ENCODE measurements around the gene AMN1.
"Not testable (repeated sequence)": the region's sequence is repeated elsewhere in the genome, so short reads cannot be mapped to it uniquely, and the experiment has no call there.

AMN1 gene

DNA sequence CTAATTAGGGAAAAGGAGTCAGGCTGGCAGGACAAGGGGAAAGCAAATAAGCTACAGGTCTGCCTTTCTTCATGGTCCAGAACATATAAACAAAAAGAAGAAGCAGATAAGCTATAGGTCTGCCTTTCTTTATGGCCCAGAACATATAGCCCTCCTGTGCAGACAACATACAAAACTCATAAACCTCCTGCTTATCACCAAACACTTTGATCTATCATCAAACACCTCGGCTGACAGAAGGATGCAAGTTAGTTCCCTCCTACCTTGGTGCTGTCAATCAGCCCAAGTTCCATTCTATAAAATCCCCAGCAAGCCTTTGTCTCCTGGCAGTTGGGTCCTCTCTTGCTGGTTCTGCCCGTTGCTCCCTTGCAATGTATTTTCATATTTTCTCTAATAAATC lies 23.2 kb downstream of the AMN1 start:
- Histone ChIP-seq H3K36me3 (ENCODE audit: insufficient read depth) (no peaks in the 10 kb centered on the region), H4K20me1 (ENCODE audit: insufficient read depth) (no peaks in the 10 kb centered on the region), H3K4me1 (ENCODE audit: low read depth, poor library complexity, severe bottlenecking) (no peaks in the 10 kb centered on the region), H3K27ac (no peak overlapping the region), H3K4me2 (no peak overlapping the region), H3K9ac (no peak overlapping the region), H3K27me3 (ENCODE audit: insufficient read depth, low read depth) (no peaks in the 10 kb centered on the region), H2AFZ (ENCODE audit: low read depth) (no peak overlapping the region), H3K79me2 (ENCODE audit: insufficient read depth, low read depth) (no peaks in the 10 kb centered on the region), H3K4me3 (IDR thresholded peaks at IDR 0.05; ENCODE audit: insufficient read depth, low read depth, low read length) (no peak overlapping the region)
- TF ChIP-seq, protein P1, sequence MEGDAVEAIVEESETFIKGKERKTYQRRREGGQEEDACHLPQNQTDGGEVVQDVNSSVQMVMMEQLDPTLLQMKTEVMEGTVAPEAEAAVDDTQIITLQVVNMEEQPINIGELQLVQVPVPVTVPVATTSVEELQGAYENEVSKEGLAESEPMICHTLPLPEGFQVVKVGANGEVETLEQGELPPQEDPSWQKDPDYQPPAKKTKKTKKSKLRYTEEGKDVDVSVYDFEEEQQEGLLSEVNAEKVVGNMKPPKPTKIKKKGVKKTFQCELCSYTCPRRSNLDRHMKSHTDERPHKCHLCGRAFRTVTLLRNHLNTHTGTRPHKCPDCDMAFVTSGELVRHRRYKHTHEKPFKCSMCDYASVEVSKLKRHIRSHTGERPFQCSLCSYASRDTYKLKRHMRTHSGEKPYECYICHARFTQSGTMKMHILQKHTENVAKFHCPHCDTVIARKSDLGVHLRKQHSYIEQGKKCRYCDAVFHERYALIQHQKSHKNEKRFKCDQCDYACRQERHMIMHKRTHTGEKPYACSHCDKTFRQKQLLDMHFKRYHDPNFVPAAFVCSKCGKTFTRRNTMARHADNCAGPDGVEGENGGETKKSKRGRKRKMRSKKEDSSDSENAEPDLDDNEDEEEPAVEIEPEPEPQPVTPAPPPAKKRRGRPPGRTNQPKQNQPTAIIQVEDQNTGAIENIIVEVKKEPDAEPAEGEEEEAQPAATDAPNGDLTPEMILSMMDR (conservative IDR thresholded peaks at IDR 0.05; ENCODE audit: low read depth, low read length) = no peak

DNA sequence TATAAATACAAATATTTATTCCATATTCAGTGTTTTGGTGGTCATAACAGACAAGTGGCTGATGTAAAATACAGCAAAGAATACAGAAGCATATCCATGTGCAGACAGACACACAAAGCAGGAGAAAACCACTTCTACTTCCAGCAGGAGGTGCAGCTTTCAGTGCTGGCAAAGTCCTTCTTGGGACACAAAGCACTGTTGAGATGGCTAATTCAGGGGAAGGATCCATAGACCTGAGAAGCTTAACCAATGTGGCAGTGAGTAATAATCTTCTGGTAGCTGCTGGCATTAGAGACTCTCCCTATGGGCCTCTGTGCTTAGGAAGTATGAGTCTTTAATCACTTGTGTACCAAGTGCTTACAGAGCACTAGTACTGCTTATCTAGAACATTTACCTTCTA lies 26.8 kb downstream of the AMN1 start:
- H3K27ac ChIP-seq = no peak overlapping the region
- H4K20me1 ChIP-seq (ENCODE audit: insufficient read depth) = no peaks in the 10 kb centered on the region
- H3K4me1 ChIP-seq (ENCODE audit: low read depth, poor library complexity, severe bottlenecking) = no peaks in the 10 kb centered on the region
- no peak overlapping the region for H3K4me3 ChIP-seq (IDR thresholded peaks at IDR 0.05; ENCODE audit: insufficient read depth, low read depth, low read length)
- no peaks in the 10 kb centered on the region for H3K27me3 ChIP-seq (ENCODE audit: insufficient read depth, low read depth)
- H3K36me3 ChIP-seq (ENCODE audit: insufficient read depth) = no peaks in the 10 kb centered on the region
- no peak overlapping the region for H3K4me2 ChIP-seq
- TF ChIP-seq, protein P1 (conservative IDR thresholded peaks at IDR 0.05; ENCODE audit: low read depth, low read length) = no peak
- H2AFZ ChIP-seq (ENCODE audit: low read depth) = no peak overlapping the region
- H3K9ac ChIP-seq = no peak overlapping the region
- no peaks in the 10 kb centered on the region for H3K79me2 ChIP-seq (ENCODE audit: insufficient read depth, low read depth)

DNA sequence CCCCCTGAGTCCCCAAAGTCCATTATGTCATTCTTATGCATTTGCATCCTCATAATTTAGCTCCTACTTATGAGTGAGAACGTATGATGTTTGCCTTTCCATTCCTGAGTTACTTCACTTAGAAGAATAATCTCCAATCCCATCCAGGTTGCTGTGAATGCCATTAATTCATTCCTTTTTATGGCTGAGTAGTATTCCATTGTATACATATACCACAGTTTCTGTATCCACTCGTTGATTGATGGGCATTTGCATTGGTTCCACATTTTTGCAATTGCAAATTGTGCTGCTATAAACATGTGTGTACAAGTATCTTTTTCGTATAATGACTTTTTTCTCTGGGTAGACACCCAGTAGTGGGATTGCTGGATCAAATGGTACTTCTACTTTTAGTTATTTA lies 38.9 kb downstream of the AMN1 start:
- H3K27me3 ChIP-seq (ENCODE audit: insufficient read depth, low read depth); H2AFZ ChIP-seq (ENCODE audit: low read depth); H3K36me3 ChIP-seq (ENCODE audit: insufficient read depth); H3K27ac ChIP-seq; H3K4me1 ChIP-seq (ENCODE audit: low read depth, poor library complexity, severe bottlenecking); H3K79me2 ChIP-seq (ENCODE audit: insufficient read depth, low read depth); H3K4me2 ChIP-seq; H3K9ac ChIP-seq; H3K4me3 ChIP-seq (IDR thresholded peaks at IDR 0.05; ENCODE audit: insufficient read depth, low read depth, low read length); H4K20me1 ChIP-seq (ENCODE audit: insufficient read depth): not testable (repeated sequence)

GRCh38 chr12:31687101-31687527 lies 41.7 kb downstream of the AMN1 start:
- H3K79me2 ChIP-seq (ENCODE audit: insufficient read depth, low read depth) = no peaks in the 10 kb centered on the region
- H3K4me1 ChIP-seq (ENCODE audit: low read depth, poor library complexity, severe bottlenecking) = peaks cover 5% of the 10 kb centered on the region
- H3K9ac ChIP-seq = no peak overlapping the region
- no peaks in the 10 kb centered on the region for H3K36me3 ChIP-seq (ENCODE audit: insufficient read depth)
- H2AFZ ChIP-seq (ENCODE audit: low read depth) = no peak overlapping the region
- no peaks in the 10 kb centered on the region for H3K27me3 ChIP-seq (ENCODE audit: insufficient read depth, low read depth)
- TF ChIP-seq, protein P1 (conservative IDR thresholded peaks at IDR 0.05; ENCODE audit: low read depth, low read length) = no peak
- no peak overlapping the region for H3K4me2 ChIP-seq
- H3K27ac ChIP-seq = no peak overlapping the region
- no peaks in the 10 kb centered on the region for H4K20me1 ChIP-seq (ENCODE audit: insufficient read depth)
- H3K4me3 ChIP-seq (IDR thresholded peaks at IDR 0.05; ENCODE audit: insufficient read depth, low read depth, low read length) = no peak overlapping the region

DNA sequence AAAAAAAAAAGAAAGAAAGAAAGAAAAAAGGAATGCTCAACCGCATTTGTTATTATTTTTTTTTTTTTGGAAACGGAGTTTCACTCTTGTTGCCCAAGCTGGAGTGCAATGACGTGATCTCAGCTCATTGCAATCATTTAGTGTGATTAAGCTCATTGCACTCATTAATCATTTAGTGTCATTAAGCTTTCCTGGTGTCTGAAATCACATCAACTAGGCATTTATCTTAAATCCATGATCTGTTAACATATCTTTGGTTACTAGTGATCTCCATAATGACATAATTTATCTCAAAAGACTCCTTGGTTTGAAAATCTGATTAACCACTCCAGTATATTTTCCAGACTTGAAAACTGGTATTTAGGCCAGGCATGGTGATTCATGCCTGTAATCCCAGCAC lies 43.0 kb downstream of the AMN1 start:
- H3K4me2 ChIP-seq = no peak overlapping the region
- H3K4me3 ChIP-seq (IDR thresholded peaks at IDR 0.05; ENCODE audit: insufficient read depth, low read depth, low read length) = no peak overlapping the region
- TF ChIP-seq, protein P1 (conservative IDR thresholded peaks at IDR 0.05; ENCODE audit: low read depth, low read length) = no peak
- H4K20me1 ChIP-seq (ENCODE audit: insufficient read depth) = no peaks in the 10 kb centered on the region
- H3K79me2 ChIP-seq (ENCODE audit: insufficient read depth, low read depth) = no peaks in the 10 kb centered on the region
- no peaks in the 10 kb centered on the region for H3K27me3 ChIP-seq (ENCODE audit: insufficient read depth, low read depth)
- no peaks in the 10 kb centered on the region for H3K36me3 ChIP-seq (ENCODE audit: insufficient read depth)
- H3K27ac ChIP-seq = no peak overlapping the region
- no peak overlapping the region for H3K9ac ChIP-seq
- H2AFZ ChIP-seq (ENCODE audit: low read depth) = no peak overlapping the region
- peaks cover 9% of the 10 kb centered on the region for H3K4me1 ChIP-seq (ENCODE audit: low read depth, poor library complexity, severe bottlenecking)

Measured in KMS-11 (cell line).